ENCODE results near the gene DAB2.

The DAB2 gene

DNA sequence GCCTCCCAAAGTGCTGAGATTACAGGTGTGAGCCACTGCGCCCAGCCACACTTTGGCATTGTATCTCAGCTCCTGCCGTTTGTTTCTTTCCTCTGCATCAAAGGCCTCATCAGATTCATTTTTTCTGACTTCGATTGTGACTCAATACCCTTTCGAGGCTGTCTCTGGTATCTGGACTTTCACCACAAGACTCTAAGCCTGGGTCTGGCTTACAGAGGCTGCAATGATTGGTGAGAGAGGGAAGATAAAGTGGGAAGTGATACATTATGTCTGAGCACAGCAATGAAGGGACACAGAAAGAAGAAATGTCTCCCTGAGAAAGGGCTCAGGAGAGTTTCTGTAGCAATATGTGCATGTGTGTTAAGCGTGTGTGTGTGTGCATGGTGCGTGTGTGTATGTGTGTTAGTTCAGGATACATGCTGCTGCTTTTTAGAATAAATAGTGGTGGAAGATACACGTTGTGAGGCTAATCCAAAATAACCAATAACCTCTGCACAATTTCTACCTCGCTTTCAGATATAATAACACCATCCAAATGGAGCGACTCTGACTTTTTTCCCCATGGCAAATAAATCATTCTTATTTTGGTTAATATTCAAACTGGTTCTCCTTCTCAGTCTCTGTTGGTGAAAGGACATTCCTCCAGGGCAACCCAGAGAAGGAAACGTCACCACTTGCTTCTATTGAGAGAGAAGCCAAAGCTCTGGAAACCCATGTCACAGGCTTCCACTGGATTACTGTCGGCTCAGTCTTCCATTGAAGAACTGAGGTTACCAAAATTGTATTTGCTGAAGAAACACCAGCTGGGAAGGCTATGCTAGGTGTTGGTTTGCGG is 8.1 kb upstream of the DAB2 start:
- Histone ChIP-seq H3K4me3 (ENCODE audit: low read depth, low read length) (no peak overlapping the region), H3K4me2 (ENCODE audit: low read length) (no peak overlapping the region), H3K27ac (no peak overlapping the region), H3K27me3 (ENCODE audit: control insufficient read depth, insufficient read depth, low read length) (no peaks in the 10 kb centered on the region), H3K4me1 (no peaks in the 10 kb centered on the region), H3K9me3 (ENCODE audit: control insufficient read depth, low read length) (no peaks in the 10 kb centered on the region), H2AFZ (no peak overlapping the region), H3K9ac (no peak overlapping the region), H3K79me2 (no peaks in the 10 kb centered on the region), H3K36me3 (ENCODE audit: control insufficient read depth, insufficient read depth, low read length) (no peaks in the 10 kb centered on the region)
- no peak for TF ChIP-seq CTCF (IDR thresholded peaks at IDR 0.05)

DNA sequence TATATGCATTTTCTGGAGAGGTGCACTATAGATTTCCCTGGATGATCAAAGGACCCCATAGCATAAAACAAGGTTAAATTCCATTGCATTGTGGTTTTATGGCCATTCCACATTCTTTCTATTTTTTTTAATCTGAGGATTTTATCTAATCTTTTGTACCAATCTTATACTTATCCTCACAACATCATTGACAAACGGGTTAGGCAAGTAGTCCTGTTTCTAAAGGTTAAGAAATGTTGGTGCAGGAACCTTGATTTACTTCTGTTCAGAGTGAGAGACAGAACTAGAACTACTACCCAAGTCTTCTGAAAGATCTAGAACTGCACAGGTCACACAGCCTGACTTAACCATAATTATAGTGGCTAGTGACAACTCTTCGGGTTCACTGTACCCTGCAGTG is 5.7 kb upstream of the DAB2 start:
- Histone ChIP-seq H3K27me3 (ENCODE audit: control insufficient read depth, insufficient read depth, low read length) (no peaks in the 10 kb centered on the region), H3K4me3 (ENCODE audit: low read depth, low read length) (no peak overlapping the region), H3K79me2 (no peaks in the 10 kb centered on the region), H3K4me2 (ENCODE audit: low read length) (no peak overlapping the region), H3K9ac (no peak overlapping the region), H3K27ac (no peak overlapping the region), H2AFZ (no peak overlapping the region), H3K36me3 (ENCODE audit: control insufficient read depth, insufficient read depth, low read length) (no peaks in the 10 kb centered on the region), H3K9me3 (ENCODE audit: control insufficient read depth, low read length) (no peaks in the 10 kb centered on the region), H3K4me1 (no peaks in the 10 kb centered on the region)
- no peak for TF ChIP-seq CTCF (IDR thresholded peaks at IDR 0.05)

GRCh38 chr5:39428640-39429039 is 3.9 kb upstream of the DAB2 start:
- no peaks in the 10 kb centered on the region for H3K79me2 ChIP-seq
- H2AFZ ChIP-seq = no peak overlapping the region
- no peaks in the 10 kb centered on the region for H3K27me3 ChIP-seq (ENCODE audit: control insufficient read depth, insufficient read depth, low read length)
- H3K36me3 ChIP-seq (ENCODE audit: control insufficient read depth, insufficient read depth, low read length) = no peaks in the 10 kb centered on the region
- H3K27ac ChIP-seq = no peak overlapping the region
- no peak overlapping the region for H3K4me3 ChIP-seq (ENCODE audit: low read depth, low read length)
- H3K4me2 ChIP-seq (ENCODE audit: low read length) = no peak overlapping the region
- H3K4me1 ChIP-seq = no peaks in the 10 kb centered on the region
- no peak for TF ChIP-seq CTCF (IDR thresholded peaks at IDR 0.05)
- no peaks in the 10 kb centered on the region for H3K9me3 ChIP-seq (ENCODE audit: control insufficient read depth, low read length)
- no peak overlapping the region for H3K9ac ChIP-seq

DNA sequence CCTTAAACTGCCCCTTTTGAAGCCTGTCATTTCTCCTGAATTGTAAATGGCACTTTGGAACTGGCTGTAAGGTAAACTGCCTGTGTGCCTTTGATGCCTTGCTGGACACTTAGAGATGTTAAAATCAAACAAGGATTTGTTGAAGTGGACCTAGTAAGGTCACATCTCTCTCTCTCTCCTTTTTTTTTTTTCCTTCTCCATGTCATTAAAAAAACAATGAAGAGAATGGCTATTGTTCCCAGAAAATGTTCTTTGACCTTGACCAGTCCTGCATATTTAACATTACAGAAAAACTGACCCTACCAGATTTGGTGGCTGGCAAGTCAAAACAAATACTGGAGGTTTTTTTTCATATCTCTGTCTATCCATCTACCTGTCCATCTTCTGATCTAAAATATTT is 2.9 kb upstream of the DAB2 start:
- no peaks in the 10 kb centered on the region for H3K36me3 ChIP-seq (ENCODE audit: control insufficient read depth, insufficient read depth, low read length)
- no peak overlapping the region for H3K9ac ChIP-seq
- no peaks in the 10 kb centered on the region for H3K27me3 ChIP-seq (ENCODE audit: control insufficient read depth, insufficient read depth, low read length)
- H2AFZ ChIP-seq = peak overlapping the region; percentile 4
- TF ChIP-seq CTCF (IDR thresholded peaks at IDR 0.05) = no peak
- no peak overlapping the region for H3K4me3 ChIP-seq (ENCODE audit: low read depth, low read length)
- no peaks in the 10 kb centered on the region for H3K9me3 ChIP-seq (ENCODE audit: control insufficient read depth, low read length)
- no peak overlapping the region for H3K4me2 ChIP-seq (ENCODE audit: low read length)
- no peak overlapping the region for H3K27ac ChIP-seq
- no peaks in the 10 kb centered on the region for H3K79me2 ChIP-seq
- no peaks in the 10 kb centered on the region for H3K4me1 ChIP-seq

DNA sequence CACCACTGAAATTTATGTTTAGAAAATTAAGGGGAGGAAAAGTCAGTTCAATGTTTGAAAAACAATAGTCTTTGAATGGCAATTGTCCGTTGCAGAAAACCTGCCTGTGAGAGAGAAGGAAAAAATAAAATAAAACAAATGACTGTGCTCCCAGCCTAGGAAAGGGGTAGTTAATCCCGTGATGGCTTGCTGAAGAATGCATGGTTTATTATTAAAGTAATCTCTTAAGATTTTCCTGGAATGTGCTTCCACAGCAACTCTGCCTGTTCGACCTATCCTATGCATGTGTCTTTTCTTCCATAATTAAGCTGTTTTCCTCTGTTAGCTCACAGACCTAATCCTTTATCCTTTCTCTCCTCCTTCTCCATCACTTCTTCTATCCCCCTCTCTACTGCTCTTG is 2.4 kb upstream of the DAB2 start:
- no peak overlapping the region for H3K9ac ChIP-seq
- no peak for TF ChIP-seq CTCF (IDR thresholded peaks at IDR 0.05)
- H3K4me2 ChIP-seq (ENCODE audit: low read length) = no peak overlapping the region

More for the DNA sequence above, 2.4 kb upstream of the DAB2 start:
- Histone ChIP-seq H3K79me2 (no peaks in the 10 kb centered on the region), H3K27me3 (ENCODE audit: control insufficient read depth, insufficient read depth, low read length) (no peaks in the 10 kb centered on the region), H3K27ac (no peak overlapping the region), H2AFZ (peak overlapping the region; percentile 4), H3K4me3 (ENCODE audit: low read depth, low read length) (no peak overlapping the region), H3K36me3 (ENCODE audit: control insufficient read depth, insufficient read depth, low read length) (no peaks in the 10 kb centered on the region), H3K4me1 (no peaks in the 10 kb centered on the region), H3K9me3 (ENCODE audit: control insufficient read depth, low read length) (no peaks in the 10 kb centered on the region)
